Endothelial cell of coronary artery (primary cell): ENCODE results near the gene PNPLA2. TPM values are rescaled to one million over a fixed set of nuclear protein-coding genes. Genes with fewer than 3 reads are reported as not detected.

Experiments used
- total RNA-seq: library from RNA; depleted of rRNA; stranded (reverse); fragments of >200 nt; gene quantifications from 2 replicates; pipeline ENCODE4 v1.2.3, GENCODE V29; 2014

The PNPLA2 gene, protein sequence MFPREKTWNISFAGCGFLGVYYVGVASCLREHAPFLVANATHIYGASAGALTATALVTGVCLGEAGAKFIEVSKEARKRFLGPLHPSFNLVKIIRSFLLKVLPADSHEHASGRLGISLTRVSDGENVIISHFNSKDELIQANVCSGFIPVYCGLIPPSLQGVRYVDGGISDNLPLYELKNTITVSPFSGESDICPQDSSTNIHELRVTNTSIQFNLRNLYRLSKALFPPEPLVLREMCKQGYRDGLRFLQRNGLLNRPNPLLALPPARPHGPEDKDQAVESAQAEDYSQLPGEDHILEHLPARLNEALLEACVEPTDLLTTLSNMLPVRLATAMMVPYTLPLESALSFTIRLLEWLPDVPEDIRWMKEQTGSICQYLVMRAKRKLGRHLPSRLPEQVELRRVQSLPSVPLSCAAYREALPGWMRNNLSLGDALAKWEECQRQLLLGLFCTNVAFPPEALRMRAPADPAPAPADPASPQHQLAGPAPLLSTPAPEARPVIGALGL
- 15.0 and 23.4 TPM in 2 replicates for total RNA-seq

GRCh38 chr11:818396-819128, at the start of gene PNPLA2:
TSS of gene PNPLA2 (plus strand) at chr11:818914. CDS start at chr11:819719, 805 bp downstream.

GRCh38 chr11:777288-778255, 41.1 kb upstream of the PNPLA2 start, which contains the start of gene GATD1:
TSS of gene GATD1 (minus strand) at chr11:777487. CDS start at chr11:777462, 25 bp downstream.

DNA sequence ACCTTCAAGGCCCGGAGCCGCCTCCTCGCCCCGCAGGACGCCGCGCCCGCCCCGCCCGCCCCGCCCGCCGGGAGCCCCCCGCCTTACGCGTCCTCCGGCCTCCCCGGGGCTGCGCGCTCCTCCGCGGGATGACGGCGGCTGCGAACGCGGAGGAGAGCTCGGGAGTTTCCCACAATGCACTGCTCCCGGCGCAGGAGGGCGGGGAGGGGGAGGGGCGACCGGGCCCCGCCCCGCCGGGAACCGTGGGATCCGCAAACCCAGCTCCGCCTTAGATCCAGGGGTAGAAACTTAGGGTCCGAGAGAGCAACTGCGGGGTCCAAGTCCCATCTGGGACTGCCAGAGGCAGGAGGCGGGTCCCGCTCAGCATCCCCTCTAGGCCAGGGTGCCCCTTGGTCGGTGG, 28.8 kb upstream of the PNPLA2 start, which contains the start of gene CEND1:
CEND1 (minus strand) TSS at position 148 of the 400 bp plus-strand sequence. CDS start 1,514 bp downstream, outside the sequence.

DNA sequence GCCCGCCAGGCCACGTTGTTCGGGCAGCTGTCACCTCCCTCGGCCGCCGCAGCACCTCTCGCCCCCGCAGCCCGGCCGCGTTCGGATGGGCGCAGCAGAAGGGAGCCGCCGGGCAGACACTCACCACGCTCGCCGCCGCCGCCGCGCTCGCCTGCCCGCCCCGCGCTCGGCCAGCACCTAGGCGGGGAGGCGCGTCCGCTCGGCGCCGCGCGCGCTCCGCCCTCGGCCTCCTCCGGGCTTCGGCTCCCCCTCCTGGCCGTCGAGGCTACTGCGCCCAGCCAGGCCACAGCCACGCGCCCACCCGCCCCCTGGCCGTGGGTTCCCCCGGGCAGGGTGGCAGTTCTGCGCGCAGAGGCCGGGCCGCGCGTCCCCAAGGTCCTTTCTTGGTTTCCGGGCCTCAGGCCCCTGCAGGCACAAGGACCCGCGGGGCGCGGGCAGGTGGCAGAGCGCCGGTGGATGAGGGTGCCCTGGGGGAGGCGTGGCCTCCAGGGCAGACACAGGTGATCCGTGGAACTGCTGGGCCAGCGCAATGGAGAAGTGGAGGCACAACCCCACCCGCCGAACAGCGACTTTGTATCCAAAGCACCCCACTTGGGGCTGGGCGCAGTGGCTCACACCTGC, 20.5 kb upstream of the PNPLA2 start, which contains the start of gene SLC25A22:
SLC25A22 (minus strand) TSS at position 189 of the 621 bp plus-strand sequence. CDS start 3,275 bp downstream, outside the sequence.

GRCh38 chr11:809287-810039, 9.3 kb upstream of the PNPLA2 start, which contains the start of gene RPLP2:
TSS of gene RPLP2 (plus strand) at chr11:809967. CDS start at chr11:810235, 268 bp downstream.

DNA sequence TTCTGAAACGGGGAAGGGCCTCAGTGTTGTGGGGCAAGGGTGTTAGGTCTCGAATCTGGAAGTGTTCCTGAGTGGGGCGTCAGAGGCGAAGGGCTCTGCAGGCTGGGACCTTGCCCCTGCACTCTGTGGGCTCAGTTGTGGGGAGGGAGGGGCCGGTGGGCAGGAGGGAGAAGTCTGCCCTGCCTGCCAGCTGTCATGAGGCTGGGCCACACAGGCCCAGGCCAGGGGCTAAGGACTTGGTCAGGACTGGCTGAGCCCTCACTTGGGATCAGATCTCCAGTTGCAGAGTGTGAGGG, 9.1 kb downstream of the PNPLA2 start, which contains the start of gene CRACR2B:
CRACR2B (plus strand) TSS at position 23 of the 296 bp plus-strand sequence. CDS start 689 bp downstream, outside the sequence.

GRCh38 chr11:832529-833113, 13.9 kb downstream of the PNPLA2 start, which contains the start of gene CD151:
TSS of gene CD151 (plus strand) at chr11:832952. CDS start at chr11:836070, 3,118 bp downstream.

GRCh38 chr11:842370-843002, 23.8 kb downstream of the PNPLA2 start, which contains the start of the genes POLR2L and TSPAN4:
TSS of gene POLR2L (minus strand) at chr11:842529. CDS start at chr11:842508, 21 bp downstream.
TSS of gene TSPAN4 (plus strand) at chr11:842852. CDS start at chr11:850305, 7,453 bp downstream.

Other genes starting within 250 kb of the PNPLA2 start
- gene PHRF1, start 242.4 kb upstream of the PNPLA2 start, total RNA-seq = 25.6 and 33.3 TPM in 2 replicates
- 10.4 and 11.3 TPM in 2 replicates for gene IRF7, start 203.0 kb upstream of the PNPLA2 start, total RNA-seq
- not detected in 2 replicates for gene CDHR5, start 194.0 kb upstream of the PNPLA2 start, total RNA-seq
- not detected in 2 replicates for gene SCT, start 191.7 kb upstream of the PNPLA2 start, total RNA-seq
- gene DRD4, start 181.6 kb upstream of the PNPLA2 start, total RNA-seq = not detected in 2 replicates
- gene DEAF1, start 123.7 kb upstream of the PNPLA2 start, total RNA-seq = 39.4 and 44.8 TPM in 2 replicates
- 5.5 and 6.2 TPM in 2 replicates for gene TMEM80, start 123.1 kb upstream of the PNPLA2 start, total RNA-seq
- 2.7 and 3.9 TPM in 2 replicates for gene EPS8L2, start 112.7 kb upstream of the PNPLA2 start, total RNA-seq
- gene TALDO1, start 71.5 kb upstream of the PNPLA2 start, total RNA-seq = 207 and 250 TPM in 2 replicates
- gene GATD1, start 41.4 kb upstream of the PNPLA2 start, total RNA-seq = 22.7 and 25.9 TPM in 2 replicates
- gene CEND1, start 28.8 kb upstream of the PNPLA2 start, total RNA-seq = under 0.01 and 0.18 TPM in 2 replicates
- 6.8 and 7.6 TPM in 2 replicates for gene SLC25A22, start 20.6 kb upstream of the PNPLA2 start, total RNA-seq
- gene PIDD1, start 13.7 kb upstream of the PNPLA2 start, total RNA-seq = 7.0 and 9.0 TPM in 2 replicates
- 353 and 358 TPM in 2 replicates for gene RPLP2, start 8.9 kb upstream of the PNPLA2 start, total RNA-seq
- gene CRACR2B, start 9.0 kb downstream of the PNPLA2 start, total RNA-seq = 2.7 and 4.8 TPM in 2 replicates
- 545 and 757 TPM in 2 replicates for gene CD151, start 14.0 kb downstream of the PNPLA2 start, total RNA-seq
- 159 and 286 TPM in 2 replicates for gene POLR2L, start 23.6 kb downstream of the PNPLA2 start, total RNA-seq
- 63.9 and 81.4 TPM in 2 replicates for gene TSPAN4, start 23.9 kb downstream of the PNPLA2 start, total RNA-seq
- 34.7 and 45.0 TPM in 2 replicates for gene CHID1, start 91.9 kb downstream of the PNPLA2 start, total RNA-seq
- 37.9 and 49.3 TPM in 2 replicates for gene AP2A2, start 107.0 kb downstream of the PNPLA2 start, total RNA-seq
- gene MUC6, start 217.8 kb downstream of the PNPLA2 start, total RNA-seq = not detected in 2 replicates